ENCODE measurements around the gene SESN1.

DNA sequence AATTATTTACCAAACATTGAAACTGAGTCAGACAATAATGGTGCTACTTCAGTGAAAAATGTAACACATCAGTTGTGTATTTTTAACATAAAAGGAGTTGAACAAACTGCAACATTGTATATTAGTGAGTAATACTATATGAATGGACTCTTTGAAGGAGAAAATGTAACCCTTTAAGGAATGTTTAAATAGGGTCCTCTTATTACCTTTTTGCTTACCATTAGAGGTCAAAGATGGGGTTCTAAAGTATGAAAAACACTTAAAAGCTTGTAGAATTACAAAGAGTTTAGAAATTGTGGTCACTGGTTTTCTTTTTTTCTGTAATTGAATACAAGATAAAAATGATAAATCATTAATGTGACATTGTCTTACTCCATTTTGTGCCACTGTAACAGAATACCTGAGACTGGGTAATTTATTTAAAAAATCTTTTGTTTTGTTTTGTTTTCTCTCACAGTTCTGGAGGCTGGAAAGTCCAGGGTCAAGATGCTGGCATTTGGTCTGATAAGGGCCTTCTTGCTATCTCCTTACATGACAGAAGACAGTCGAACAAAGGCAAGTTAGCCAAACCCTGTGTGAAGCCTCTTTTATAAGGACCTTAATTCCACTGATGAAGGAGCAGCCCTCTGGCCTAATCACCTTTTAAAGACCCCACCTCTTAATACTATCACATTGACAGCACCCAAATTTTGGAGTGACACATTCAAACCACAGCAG, 43.2 kb downstream of the SESN1 start:
- TF ChIP-seq, protein P1, sequence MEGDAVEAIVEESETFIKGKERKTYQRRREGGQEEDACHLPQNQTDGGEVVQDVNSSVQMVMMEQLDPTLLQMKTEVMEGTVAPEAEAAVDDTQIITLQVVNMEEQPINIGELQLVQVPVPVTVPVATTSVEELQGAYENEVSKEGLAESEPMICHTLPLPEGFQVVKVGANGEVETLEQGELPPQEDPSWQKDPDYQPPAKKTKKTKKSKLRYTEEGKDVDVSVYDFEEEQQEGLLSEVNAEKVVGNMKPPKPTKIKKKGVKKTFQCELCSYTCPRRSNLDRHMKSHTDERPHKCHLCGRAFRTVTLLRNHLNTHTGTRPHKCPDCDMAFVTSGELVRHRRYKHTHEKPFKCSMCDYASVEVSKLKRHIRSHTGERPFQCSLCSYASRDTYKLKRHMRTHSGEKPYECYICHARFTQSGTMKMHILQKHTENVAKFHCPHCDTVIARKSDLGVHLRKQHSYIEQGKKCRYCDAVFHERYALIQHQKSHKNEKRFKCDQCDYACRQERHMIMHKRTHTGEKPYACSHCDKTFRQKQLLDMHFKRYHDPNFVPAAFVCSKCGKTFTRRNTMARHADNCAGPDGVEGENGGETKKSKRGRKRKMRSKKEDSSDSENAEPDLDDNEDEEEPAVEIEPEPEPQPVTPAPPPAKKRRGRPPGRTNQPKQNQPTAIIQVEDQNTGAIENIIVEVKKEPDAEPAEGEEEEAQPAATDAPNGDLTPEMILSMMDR (conservative IDR thresholded peaks at IDR 0.05 in 1 of 2, IDR thresholded peaks at IDR 0.05 in 1 of 2; ENCODE audit: extremely low read depth in 1 of 2, insufficient read depth in 1 of 2, low read depth in 1 of 2, low read length in 2 of 2), result no peak
- TF ChIP-seq EZH2 (IDR thresholded peaks at IDR 0.05; ENCODE audit: borderline replicate concordance, low read length), result no peak

Data from mammary epithelial cell (primary cell).